ENCODE data around the gene INPP5A.
"Not testable (repeated sequence)": the region's sequence is repeated elsewhere in the genome, so short reads cannot be mapped to it uniquely, and the experiment has no call there.

The INPP5A gene

DNA sequence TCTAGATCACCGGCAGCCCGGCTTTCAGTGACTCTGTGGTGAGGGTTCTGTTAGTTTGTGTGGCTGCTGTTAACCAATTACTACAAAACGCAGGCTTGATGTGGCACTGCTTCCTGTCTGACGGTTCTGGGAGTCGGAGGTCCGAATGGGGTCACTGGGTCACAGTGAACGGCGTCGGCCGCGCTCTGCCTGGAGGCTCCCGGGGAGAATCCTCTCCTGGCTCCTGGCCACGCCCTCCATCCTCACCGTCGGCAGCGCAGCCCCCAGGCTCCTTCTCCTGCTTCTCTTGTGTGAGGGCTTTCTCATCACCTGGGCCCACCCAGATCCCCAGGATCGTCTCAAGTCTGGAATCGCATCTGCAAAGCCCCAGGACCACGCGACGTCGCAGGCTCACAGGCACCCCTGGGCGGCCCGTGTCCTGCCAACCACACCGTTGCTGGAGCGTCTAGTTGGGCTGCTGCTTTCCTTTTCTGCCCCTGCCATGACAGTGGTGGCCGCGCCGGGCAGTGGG is 280.2 kb downstream of the INPP5A start:
- in situ Hi-C loops (cut with MboI; ENCODE audit: low sequenced_read_pairs, unreplicated experiment), result no loop called here
- TF ChIP-seq, protein P1, sequence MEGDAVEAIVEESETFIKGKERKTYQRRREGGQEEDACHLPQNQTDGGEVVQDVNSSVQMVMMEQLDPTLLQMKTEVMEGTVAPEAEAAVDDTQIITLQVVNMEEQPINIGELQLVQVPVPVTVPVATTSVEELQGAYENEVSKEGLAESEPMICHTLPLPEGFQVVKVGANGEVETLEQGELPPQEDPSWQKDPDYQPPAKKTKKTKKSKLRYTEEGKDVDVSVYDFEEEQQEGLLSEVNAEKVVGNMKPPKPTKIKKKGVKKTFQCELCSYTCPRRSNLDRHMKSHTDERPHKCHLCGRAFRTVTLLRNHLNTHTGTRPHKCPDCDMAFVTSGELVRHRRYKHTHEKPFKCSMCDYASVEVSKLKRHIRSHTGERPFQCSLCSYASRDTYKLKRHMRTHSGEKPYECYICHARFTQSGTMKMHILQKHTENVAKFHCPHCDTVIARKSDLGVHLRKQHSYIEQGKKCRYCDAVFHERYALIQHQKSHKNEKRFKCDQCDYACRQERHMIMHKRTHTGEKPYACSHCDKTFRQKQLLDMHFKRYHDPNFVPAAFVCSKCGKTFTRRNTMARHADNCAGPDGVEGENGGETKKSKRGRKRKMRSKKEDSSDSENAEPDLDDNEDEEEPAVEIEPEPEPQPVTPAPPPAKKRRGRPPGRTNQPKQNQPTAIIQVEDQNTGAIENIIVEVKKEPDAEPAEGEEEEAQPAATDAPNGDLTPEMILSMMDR (IDR thresholded peaks at IDR 0.05; ENCODE audit: borderline replicate concordance, control extremely low read depth, extremely low read depth, insufficient read depth, missing control alignments), result no peak
- no peak for DNase-seq (ENCODE audit: low spot score)

DNA sequence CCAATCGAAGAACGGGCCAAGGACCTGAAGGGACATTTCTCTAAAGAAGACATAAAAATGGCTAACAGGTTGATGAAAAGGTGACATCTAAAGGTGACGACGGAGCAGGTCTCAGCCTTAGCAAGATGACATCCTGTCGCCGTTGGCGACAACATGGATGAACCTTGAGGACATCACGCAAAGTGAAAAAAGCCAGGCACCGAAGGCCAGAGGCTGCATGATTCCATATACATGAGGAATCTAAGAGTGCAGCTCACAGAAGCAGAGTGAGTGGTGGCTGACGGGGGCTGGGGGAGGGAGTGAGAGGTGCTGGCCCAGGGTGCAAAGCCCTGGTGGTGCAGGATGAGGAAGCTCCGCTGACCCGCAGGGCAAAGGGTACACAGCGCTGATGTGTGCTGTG is 282.5 kb downstream of the INPP5A start:
- in situ Hi-C loops (cut with MboI; ENCODE audit: low sequenced_read_pairs, unreplicated experiment), result no loop called here
- TF ChIP-seq, protein P1 (IDR thresholded peaks at IDR 0.05; ENCODE audit: borderline replicate concordance, control extremely low read depth, extremely low read depth, insufficient read depth, missing control alignments), result no peak
- no peak for DNase-seq (ENCODE audit: low spot score)

DNA sequence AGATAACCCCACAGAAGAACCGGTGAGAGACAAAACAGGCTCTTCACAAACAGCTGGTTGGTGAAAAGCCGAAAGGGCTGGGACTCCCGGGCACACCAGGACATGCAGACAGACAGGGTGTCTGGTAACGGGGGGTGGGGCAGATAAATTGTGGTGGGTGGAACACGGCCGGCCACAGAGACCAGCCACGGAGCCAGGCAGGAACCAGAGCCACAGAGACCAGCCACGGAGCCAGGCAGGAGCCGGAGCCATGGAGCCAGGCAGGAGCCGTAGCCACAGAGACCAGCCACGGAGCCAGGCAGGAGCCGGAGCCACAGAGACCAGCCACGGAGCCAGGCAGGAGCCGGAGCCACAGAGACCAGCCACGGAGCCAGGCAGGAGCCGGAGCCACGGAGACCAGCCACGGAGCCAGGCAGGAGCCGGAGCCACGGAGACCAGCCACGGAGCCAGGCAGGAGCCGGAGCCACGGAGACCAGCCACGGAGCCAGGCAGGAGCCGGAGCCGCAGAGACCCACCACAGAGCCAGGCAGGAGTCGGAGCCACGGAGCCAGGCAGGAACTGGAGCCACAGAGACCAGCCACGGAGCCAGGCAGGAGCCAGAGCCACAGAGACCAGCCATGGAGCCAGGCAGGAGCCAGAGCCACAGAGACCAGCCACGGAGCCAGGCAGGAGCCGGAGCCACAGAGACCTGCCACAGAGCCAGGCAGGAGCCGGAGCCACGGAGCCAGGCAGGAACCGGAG is 288.4 kb downstream of the INPP5A start:
- in situ Hi-C loops (cut with MboI; ENCODE audit: low sequenced_read_pairs, unreplicated experiment); DNase-seq (ENCODE audit: low spot score): not testable (repeated sequence)

DNA sequence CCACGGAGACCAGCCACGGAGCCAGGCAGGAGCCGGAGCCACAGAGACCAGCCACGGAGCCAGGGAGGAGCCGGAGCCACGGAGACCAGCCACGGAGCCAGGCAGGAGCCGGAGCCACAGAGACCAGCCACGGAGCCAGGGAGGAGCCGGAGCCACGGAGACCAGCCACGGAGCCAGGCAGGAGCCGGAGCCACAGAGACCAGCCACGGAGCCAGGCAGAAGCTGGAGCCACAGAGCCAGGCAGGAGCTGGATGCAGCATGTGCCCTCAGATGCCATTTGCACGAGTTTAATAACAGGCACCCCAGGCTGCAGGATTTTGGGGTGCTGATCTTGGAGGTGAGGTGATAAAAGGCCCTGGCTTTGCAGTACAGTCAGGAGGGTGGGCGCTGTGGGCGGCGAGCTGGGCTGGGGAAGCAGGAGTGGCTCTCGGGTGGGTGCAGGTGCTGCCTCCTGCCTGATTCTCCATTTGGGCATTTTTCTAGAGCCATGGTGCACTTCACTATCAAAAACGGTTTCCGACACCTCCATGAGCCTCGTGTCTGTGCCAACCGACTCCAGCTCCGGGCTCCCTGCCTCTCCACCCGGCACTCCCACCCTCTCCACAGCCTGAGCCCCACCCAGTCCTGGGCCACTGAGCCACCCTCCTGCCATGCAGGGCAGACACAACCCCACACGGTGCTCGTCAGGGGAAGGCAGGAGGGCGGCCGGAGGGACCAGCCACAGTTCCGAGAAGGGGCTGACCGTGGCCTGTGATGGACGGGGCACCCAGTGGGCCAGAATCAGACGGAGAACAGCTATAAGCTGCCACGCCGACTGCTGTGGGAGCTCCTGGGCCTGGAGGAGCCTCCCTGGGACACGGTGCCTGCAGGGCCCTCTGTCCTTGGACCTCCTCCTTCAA is 289.2 kb downstream of the INPP5A start:
- TF ChIP-seq, protein P1 (IDR thresholded peaks at IDR 0.05; ENCODE audit: borderline replicate concordance, control extremely low read depth, extremely low read depth, insufficient read depth, missing control alignments), result no peak
- DNase-seq (ENCODE audit: low spot score), result no peak
- in situ Hi-C loops (cut with MboI; ENCODE audit: low sequenced_read_pairs, unreplicated experiment), result no loop called here

DNA sequence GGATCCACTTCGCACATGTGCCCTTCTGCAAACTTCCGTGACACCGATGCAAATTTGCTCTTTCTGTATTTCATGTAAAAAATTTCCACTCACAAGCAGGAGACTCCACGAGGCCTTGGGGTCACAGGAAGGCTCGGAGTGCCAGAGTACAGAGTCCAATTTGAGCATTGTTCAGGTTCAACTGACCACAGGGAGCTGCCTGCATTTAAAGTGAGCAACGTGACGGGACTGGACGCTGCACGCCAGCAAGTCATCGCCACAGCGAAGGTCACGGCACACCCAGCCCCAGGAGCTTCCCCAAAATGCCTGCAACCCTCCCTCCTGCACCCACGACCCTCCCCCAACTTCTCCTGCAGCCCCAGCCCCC is 289.8 kb downstream of the INPP5A start:
- TF ChIP-seq, protein P1 (IDR thresholded peaks at IDR 0.05; ENCODE audit: borderline replicate concordance, control extremely low read depth, extremely low read depth, insufficient read depth, missing control alignments), result no peak
- in situ Hi-C loops (cut with MboI; ENCODE audit: low sequenced_read_pairs, unreplicated experiment), result no loop called here
- no peak for DNase-seq (ENCODE audit: low spot score)

DNA sequence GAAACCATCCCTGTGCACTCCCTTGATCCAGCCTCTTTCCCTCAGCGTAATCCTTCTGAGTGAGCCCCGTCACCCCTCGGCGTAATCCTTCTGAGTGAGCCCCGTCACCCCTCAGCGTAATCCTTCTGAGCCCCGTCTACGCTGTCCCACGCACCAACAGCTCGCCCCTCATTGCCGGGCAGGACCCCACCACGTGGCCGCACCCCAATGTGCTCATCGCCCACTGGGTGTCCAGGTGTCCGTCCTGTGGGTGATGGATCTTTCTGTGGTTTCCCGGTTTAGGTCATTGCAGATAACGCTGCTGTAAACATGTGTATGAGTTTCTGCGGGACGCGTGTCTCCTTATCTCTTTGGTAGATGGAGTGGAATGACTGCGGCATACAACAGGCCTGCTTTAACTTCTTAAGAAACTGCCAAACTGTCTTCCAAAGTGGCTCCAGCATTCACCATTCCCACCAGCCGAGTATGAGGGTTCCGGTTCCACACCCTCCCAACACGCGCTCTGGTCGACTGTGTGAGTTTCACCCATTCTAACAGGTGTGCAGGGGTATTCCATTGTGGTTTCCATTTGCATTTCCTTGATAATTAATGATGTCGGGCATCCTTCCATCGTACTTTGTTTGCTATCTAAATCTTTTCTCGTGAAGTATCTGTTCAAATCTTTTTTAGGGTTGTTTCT is 290.4 kb downstream of the INPP5A start:
- TF ChIP-seq, protein P1 (IDR thresholded peaks at IDR 0.05; ENCODE audit: borderline replicate concordance, control extremely low read depth, extremely low read depth, insufficient read depth, missing control alignments), result no peak
- DNase-seq (ENCODE audit: low spot score), result no peak

More for the DNA sequence above, 290.4 kb downstream of the INPP5A start:
- in situ Hi-C loops (cut with MboI; ENCODE audit: low sequenced_read_pairs, unreplicated experiment), result no loop called here

Measured in GM13976 (cell line).